ENCODE measurements around the gene COPB1.

DNA sequence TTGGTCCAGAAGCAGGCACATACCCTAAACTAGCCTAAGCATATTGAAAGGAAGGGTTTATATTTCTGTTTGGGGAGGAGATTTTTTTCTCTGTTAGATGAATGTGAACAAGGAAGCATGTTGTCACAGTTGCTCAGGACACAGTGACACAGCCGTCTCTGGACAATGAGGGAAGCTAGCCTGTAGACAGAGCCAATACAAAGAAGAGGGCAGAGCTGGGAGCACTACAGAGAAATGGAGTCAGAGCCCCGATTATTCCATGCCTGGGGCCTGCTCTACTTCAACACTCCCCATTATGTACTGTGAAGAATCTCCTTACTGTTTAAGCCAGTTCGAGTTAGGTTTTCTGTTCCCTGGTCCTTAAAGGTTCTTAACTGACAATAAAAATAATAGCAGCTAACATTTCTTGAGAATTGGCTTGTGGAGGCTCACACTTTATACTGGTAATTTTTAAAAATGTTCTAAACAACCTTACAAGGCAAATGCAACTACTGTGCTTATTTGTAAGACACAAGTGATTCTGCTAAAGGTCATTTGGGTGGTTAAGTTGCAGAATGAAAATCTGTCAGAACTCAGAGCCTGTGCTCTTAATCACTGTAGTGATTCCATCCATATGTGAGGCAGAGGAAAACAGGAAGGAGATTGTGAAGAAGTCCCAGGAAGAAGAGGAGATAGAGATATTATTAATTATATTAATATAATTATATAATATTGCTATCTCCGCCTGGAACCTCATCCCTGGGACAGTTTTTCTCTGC, 81.8 kb downstream of the COPB1 start:
- TF ChIP-seq, protein P1, sequence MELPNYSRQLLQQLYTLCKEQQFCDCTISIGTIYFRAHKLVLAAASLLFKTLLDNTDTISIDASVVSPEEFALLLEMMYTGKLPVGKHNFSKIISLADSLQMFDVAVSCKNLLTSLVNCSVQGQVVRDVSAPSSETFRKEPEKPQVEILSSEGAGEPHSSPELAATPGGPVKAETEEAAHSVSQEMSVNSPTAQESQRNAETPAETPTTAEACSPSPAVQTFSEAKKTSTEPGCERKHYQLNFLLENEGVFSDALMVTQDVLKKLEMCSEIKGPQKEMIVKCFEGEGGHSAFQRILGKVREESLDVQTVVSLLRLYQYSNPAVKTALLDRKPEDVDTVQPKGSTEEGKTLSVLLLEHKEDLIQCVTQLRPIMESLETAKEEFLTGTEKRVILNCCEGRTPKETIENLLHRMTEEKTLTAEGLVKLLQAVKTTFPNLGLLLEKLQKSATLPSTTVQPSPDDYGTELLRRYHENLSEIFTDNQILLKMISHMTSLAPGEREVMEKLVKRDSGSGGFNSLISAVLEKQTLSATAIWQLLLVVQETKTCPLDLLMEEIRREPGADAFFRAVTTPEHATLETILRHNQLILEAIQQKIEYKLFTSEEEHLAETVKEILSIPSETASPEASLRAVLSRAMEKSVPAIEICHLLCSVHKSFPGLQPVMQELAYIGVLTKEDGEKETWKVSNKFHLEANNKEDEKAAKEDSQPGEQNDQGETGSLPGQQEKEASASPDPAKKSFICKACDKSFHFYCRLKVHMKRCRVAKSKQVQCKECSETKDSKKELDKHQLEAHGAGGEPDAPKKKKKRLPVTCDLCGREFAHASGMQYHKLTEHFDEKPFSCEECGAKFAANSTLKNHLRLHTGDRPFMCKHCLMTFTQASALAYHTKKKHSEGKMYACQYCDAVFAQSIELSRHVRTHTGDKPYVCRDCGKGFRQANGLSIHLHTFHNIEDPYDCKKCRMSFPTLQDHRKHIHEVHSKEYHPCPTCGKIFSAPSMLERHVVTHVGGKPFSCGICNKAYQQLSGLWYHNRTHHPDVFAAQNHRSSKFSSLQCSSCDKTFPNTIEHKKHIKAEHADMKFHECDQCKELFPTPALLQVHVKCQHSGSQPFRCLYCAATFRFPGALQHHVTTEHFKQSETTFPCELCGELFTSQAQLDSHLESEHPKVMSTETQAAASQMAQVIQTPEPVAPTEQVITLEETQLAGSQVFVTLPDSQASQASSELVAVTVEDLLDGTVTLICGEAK (IDR thresholded peaks at IDR 0.05), result no peak
- TF ChIP-seq, protein P1 (CRISPR knock-in tag; IDR thresholded peaks at IDR 0.05), result no peak
- TF ChIP-seq CHD4 (IDR thresholded peaks at IDR 0.05; ENCODE audit: insufficient read depth, insufficient replicate concordance, low read depth, low read length, poor library complexity, severe bottlenecking) (no peak), GATAD2B (IDR thresholded peaks at IDR 0.05; ENCODE audit: borderline replicate concordance) (no peak), MAFK (IDR thresholded peaks at IDR 0.05; ENCODE audit: low read length) (no peak), BMI1 (IDR thresholded peaks at IDR 0.05; ENCODE audit: low read length) (no peak), HDGF (IDR thresholded peaks at IDR 0.05) (no peak), HNRNPH1 (optimal IDR thresholded peaks at IDR 0.05; ENCODE audit: low read depth, low read length) (no peak)
- TF ChIP-seq, protein P2, sequence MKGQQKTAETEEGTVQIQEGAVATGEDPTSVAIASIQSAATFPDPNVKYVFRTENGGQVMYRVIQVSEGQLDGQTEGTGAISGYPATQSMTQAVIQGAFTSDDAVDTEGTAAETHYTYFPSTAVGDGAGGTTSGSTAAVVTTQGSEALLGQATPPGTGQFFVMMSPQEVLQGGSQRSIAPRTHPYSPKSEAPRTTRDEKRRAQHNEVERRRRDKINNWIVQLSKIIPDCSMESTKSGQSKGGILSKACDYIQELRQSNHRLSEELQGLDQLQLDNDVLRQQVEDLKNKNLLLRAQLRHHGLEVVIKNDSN (CRISPR knock-in tag; IDR thresholded peaks at IDR 0.05), result no peak
- TF ChIP-seq, protein P3, sequence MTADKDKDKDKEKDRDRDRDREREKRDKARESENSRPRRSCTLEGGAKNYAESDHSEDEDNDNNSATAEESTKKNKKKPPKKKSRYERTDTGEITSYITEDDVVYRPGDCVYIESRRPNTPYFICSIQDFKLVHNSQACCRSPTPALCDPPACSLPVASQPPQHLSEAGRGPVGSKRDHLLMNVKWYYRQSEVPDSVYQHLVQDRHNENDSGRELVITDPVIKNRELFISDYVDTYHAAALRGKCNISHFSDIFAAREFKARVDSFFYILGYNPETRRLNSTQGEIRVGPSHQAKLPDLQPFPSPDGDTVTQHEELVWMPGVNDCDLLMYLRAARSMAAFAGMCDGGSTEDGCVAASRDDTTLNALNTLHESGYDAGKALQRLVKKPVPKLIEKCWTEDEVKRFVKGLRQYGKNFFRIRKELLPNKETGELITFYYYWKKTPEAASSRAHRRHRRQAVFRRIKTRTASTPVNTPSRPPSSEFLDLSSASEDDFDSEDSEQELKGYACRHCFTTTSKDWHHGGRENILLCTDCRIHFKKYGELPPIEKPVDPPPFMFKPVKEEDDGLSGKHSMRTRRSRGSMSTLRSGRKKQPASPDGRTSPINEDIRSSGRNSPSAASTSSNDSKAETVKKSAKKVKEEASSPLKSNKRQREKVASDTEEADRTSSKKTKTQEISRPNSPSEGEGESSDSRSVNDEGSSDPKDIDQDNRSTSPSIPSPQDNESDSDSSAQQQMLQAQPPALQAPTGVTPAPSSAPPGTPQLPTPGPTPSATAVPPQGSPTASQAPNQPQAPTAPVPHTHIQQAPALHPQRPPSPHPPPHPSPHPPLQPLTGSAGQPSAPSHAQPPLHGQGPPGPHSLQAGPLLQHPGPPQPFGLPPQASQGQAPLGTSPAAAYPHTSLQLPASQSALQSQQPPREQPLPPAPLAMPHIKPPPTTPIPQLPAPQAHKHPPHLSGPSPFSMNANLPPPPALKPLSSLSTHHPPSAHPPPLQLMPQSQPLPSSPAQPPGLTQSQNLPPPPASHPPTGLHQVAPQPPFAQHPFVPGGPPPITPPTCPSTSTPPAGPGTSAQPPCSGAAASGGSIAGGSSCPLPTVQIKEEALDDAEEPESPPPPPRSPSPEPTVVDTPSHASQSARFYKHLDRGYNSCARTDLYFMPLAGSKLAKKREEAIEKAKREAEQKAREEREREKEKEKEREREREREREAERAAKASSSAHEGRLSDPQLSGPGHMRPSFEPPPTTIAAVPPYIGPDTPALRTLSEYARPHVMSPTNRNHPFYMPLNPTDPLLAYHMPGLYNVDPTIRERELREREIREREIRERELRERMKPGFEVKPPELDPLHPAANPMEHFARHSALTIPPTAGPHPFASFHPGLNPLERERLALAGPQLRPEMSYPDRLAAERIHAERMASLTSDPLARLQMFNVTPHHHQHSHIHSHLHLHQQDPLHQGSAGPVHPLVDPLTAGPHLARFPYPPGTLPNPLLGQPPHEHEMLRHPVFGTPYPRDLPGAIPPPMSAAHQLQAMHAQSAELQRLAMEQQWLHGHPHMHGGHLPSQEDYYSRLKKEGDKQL (CRISPR knock-in tag; IDR thresholded peaks at IDR 0.05; ENCODE audit: borderline replicate concordance), result no peak

Measured in K562 (cell line).